ENCODE data around the gene POLD2.
A peak's percentile ranks its signal among the peaks of the same experiment; 100 is the strongest.

The POLD2 gene

DNA sequence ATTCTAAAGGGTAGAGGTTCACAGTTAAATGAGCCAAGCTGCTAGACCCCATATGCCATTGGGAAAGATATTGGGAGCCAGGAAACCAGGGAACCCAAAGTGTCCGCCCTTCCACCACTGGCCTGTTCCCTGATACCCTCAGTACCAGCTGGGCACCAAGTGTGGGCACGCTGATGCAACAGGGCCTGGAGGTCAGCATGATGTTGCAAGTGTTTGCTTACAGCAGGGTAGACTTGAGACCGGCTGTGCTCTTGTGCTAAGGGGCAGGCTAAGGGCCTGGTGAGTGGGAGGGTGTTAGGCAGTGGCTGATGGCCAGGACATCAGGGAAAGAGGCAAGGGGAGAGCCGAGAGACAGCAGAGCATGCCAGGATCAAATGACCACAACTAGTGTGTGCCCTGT, 38.8 kb upstream of the POLD2 start:
- in situ Hi-C loops (cut with MboI; ENCODE audit: low sequenced_read_pairs, unreplicated experiment), result no loop called here
- TF ChIP-seq, protein P1, sequence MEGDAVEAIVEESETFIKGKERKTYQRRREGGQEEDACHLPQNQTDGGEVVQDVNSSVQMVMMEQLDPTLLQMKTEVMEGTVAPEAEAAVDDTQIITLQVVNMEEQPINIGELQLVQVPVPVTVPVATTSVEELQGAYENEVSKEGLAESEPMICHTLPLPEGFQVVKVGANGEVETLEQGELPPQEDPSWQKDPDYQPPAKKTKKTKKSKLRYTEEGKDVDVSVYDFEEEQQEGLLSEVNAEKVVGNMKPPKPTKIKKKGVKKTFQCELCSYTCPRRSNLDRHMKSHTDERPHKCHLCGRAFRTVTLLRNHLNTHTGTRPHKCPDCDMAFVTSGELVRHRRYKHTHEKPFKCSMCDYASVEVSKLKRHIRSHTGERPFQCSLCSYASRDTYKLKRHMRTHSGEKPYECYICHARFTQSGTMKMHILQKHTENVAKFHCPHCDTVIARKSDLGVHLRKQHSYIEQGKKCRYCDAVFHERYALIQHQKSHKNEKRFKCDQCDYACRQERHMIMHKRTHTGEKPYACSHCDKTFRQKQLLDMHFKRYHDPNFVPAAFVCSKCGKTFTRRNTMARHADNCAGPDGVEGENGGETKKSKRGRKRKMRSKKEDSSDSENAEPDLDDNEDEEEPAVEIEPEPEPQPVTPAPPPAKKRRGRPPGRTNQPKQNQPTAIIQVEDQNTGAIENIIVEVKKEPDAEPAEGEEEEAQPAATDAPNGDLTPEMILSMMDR (IDR thresholded peaks at IDR 0.05; ENCODE audit: borderline replicate concordance, control extremely low read depth, extremely low read depth, insufficient read depth, missing control alignments), result no peak
- no peak for DNase-seq (ENCODE audit: low spot score)

DNA sequence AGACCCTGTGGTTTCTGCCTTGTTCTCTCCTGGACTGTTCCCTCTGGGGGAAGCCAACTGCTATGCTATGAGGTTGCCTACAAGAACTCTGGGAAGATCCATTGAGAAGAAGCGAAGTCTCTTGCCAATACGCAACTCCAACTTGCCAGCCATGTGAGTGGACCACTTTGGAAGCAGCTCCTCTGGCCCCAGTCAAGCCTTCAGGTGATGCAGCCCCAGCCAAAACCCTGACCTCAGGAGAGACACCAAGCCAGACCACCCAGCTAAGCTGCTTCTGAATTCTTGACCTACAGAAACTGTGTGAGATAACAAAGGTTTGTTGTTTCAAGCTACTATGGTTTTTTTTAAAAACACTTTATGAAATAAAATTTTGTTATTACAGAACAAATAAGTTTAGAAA, 38.0 kb upstream of the POLD2 start:
- in situ Hi-C loops (cut with MboI; ENCODE audit: low sequenced_read_pairs, unreplicated experiment), result no loop called here
- DNase-seq (ENCODE audit: low spot score), result no peak

DNA sequence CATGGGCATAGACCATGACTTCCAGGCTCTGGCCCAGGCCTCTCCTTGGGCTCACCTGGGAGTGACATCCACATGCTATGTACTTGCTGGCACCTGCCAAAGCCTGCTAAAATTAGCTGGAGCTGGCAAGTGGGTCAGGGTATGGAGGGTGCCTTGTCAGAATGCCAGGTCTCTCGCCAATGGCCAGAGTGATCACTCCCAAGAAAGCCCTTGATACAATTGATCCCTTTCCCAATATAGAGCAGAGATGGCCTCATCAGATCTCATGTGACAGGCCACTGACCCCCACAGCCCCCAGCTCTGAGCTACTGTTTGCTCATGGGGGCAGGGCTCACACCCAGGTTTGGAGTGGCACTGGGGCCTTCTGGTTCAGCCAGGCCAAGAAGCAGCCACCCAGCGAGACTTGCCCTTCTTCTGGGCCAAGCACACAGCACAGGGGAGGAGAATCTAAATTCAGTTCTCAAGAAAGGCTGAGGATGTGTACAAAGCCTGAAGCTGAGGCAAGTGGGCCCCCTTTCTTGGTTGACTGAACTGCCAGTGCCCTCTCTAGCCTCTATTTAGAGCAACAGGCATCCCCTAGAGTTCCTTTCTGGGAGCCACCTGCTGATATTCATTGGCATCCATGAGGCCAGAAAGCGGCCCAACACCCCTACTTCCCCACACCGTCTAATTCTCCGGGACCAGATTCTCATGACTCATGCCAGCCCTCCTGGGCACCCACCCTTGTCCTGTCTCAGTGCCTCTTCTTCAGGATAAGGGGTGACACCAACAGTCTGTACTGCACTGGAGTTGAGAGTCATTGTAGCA, 36.7 kb upstream of the POLD2 start:
- TF ChIP-seq, protein P1 (IDR thresholded peaks at IDR 0.05; ENCODE audit: borderline replicate concordance, control extremely low read depth, extremely low read depth, insufficient read depth, missing control alignments), result no peak
- in situ Hi-C loops (cut with MboI; ENCODE audit: low sequenced_read_pairs, unreplicated experiment), result no loop called here
- DNase-seq (ENCODE audit: low spot score), result no peak

More for the DNA sequence above, 38.0 kb upstream of the POLD2 start:
- TF ChIP-seq, protein P1 (IDR thresholded peaks at IDR 0.05; ENCODE audit: borderline replicate concordance, control extremely low read depth, extremely low read depth, insufficient read depth, missing control alignments), result no peak

DNA sequence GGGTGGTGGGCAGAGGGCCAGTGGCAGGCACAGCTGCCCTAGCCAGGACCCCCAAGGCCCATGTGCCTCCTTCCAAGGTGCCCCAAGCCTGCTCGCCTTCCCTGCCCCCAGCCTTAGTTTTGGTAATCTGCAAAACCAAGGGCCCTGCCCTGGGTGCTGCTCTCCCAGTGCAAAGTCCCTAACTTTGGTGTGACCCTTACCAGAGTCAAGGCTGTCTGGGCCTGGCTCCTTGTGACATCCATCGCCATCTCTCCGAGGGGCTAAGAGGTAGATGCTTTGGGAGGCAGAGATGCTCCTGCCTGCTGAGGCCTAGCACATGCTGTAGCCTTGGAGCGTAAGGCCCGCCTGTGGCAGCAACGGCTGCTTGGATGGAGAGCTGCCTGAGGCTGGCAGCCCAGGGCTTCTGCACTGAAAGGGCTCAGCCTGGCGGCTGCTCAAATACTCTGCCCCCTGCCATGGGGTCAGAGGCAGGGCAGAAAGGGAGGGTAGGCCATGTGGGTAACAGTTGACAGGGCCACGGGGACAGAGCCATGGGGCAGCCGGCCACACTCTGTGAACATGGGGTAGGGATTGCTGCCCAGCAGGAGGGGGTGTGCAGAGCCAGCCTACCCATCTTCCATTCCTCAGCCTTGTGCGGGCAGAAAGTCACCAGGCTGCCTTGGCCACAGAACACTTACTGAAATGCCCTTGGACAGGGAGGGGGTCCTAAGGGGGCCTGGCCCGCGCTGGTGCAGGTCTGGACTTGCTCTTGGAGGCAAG, 35.7 kb upstream of the POLD2 start:
- DNase-seq (ENCODE audit: low spot score), result no peak
- TF ChIP-seq, protein P1 (IDR thresholded peaks at IDR 0.05; ENCODE audit: borderline replicate concordance, control extremely low read depth, extremely low read depth, insufficient read depth, missing control alignments), result no peak
- in situ Hi-C loops (cut with MboI; ENCODE audit: low sequenced_read_pairs, unreplicated experiment), result no loop called here

DNA sequence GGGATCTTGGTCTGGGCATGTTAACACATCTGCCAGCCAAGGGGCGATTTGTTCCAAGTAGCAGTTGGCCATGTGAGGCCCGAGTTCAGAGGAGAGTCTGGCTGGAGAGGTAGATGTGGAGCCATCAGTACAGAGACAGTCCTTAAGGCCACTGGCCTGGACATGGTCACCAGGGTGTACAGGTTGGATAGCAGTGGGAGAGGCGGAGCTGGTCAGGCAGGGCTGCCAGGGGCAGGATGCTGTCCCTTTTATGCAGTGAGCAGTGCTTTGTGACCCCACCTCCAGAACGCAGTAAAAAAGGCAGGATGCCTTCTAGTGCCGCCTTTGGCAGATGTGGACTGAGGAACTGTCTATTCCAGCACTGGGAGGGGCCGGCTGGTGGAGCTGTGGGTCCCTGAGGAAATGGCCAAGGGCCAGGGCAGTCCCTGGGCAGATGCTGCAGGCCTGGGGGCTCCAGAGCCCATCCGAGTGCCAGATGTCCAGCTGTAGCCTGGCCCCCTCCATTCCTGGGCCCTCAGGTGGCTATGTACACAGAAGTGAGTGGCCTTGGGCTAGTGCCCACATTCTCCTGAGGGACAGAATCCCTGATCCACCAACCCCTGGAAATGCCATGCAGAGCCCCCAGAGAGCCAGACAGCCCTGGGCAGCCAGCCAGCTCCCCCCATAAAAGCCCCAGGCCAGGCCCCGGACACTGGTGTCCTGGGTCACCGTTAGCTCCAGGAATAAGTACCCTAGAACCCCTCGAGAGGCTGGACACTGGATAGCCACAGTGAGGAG, 34.9 kb upstream of the POLD2 start:
- TF ChIP-seq, protein P1 (IDR thresholded peaks at IDR 0.05; ENCODE audit: borderline replicate concordance, control extremely low read depth, extremely low read depth, insufficient read depth, missing control alignments), result no peak
- peak; percentile 22 for DNase-seq (ENCODE audit: low spot score)
- in situ Hi-C loops (cut with MboI; ENCODE audit: low sequenced_read_pairs, unreplicated experiment), result no loop called here
